ENCODE measurements around the gene RAD51B.

RAD51B gene

GRCh38 chr14:68518166-68518565, 698.6 kb downstream of the RAD51B start:
- ChIA-PET CTCF (no interaction called here), POLR2A (interaction anchor here (0.6 kb wide), 1 partner anchor 275 kb away, joined by 7 read pairs; the partner anchor contains the start of gene ZFP36L1)
- H3K36me3 ChIP-seq (ENCODE audit: control insufficient read depth in 2 of 2, insufficient read depth in 1 of 2, low read length in 2 of 2), result no peaks in the 10 kb centered on the region
- no peak overlapping the region for H3K27ac ChIP-seq (ENCODE audit: extremely low read depth, low read depth, low read length)
- TF ChIP-seq ZNF433 (tag by site-specific recombination; IDR thresholded peaks at IDR 0.05; ENCODE audit: low read depth) (no peak), ZNF530 (tag by site-specific recombination; IDR thresholded peaks at IDR 0.05; ENCODE audit: low read depth) (no peak), ZNF2 (tag by site-specific recombination; IDR thresholded peaks at IDR 0.05) (no peak)
- TF ChIP-seq, protein P1, sequence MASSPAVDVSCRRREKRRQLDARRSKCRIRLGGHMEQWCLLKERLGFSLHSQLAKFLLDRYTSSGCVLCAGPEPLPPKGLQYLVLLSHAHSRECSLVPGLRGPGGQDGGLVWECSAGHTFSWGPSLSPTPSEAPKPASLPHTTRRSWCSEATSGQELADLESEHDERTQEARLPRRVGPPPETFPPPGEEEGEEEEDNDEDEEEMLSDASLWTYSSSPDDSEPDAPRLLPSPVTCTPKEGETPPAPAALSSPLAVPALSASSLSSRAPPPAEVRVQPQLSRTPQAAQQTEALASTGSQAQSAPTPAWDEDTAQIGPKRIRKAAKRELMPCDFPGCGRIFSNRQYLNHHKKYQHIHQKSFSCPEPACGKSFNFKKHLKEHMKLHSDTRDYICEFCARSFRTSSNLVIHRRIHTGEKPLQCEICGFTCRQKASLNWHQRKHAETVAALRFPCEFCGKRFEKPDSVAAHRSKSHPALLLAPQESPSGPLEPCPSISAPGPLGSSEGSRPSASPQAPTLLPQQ (tag by site-specific recombination; IDR thresholded peaks at IDR 0.05), result no peak
- no peak overlapping the region for H3K4me3 ChIP-seq (ENCODE audit: low read depth, low read length)
- no peaks in the 10 kb centered on the region for H3K4me1 ChIP-seq (ENCODE audit: control insufficient read depth, insufficient read depth, low read length)
- no peaks in the 10 kb centered on the region for H3K9me3 ChIP-seq (ENCODE audit: control insufficient read depth, insufficient read depth, low read depth, low read length)

DNA sequence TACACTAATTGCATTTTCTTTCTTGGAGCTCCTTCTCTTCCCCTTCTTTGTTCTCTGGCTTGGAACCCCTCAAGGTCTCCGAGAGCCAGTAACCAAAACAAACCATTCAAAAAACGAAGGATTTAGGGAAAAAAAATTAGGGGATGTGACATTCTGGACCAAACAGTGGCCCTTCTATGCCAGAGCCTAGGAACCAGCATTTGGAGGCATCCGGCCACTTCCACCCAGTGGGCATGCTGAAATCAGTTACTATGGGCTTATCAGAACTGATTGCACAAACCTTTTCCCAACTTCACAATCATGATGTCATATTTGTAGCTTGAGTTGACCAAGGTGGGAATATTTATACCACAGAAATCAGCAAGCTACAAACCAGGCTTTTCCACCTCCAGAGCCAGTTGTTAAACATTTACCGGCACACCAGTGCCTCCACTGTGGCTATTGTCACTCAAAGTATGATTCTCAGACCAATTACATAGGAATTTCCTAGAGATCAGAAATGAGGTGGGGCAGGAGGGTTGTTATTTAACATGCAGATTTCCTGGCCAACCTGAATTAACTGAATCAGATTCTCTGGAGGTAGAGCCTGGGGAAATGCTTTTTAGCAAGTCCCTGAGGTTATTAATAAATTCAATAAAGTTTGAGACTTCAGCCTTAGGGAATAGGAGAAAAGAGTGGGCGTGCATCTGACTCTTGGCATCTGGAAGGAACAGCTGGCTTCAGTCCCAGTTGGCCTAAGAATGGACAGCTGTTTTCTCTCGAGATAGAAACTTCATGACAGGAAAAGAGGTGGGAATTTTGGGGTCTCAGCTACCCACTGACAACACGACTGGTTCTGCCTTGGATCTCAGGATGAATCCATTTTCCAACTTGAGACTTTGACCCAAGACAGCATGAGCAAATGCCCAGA, 699.4 kb downstream of the RAD51B start:
- TF ChIP-seq ZNF366 (tag by site-specific recombination; conservative IDR thresholded peaks at IDR 0.05), result no peak
- TF ChIP-seq ZBTB49 (tag by site-specific recombination; IDR thresholded peaks at IDR 0.05; ENCODE audit: low read depth), result no peak
- no peak for TF ChIP-seq MZF1 (tag by site-specific recombination; IDR thresholded peaks at IDR 0.05; ENCODE audit: borderline replicate concordance)
- TF ChIP-seq ZBTB8A (tag by site-specific recombination; IDR thresholded peaks at IDR 0.05), result no peak
- no peak for TF ChIP-seq ZNF112 (tag by site-specific recombination; IDR thresholded peaks at IDR 0.05)
- no peak for TF ChIP-seq ZNF510 (tag by site-specific recombination; IDR thresholded peaks at IDR 0.05; ENCODE audit: insufficient replicate concordance)
- TF ChIP-seq ZBTB17 (tag by site-specific recombination; IDR thresholded peaks at IDR 0.05), result no peak
- no peak for TF ChIP-seq ZEB2 (tag by site-specific recombination; IDR thresholded peaks at IDR 0.05)
- TF ChIP-seq ZNF121 (tag by site-specific recombination; IDR thresholded peaks at IDR 0.05), result no peak
- no peak for TF ChIP-seq ZSCAN23 (tag by site-specific recombination; IDR thresholded peaks at IDR 0.05)
- no peak for TF ChIP-seq IKZF3 (tag by site-specific recombination; IDR thresholded peaks at IDR 0.05)
- no peak for TF ChIP-seq ZNF561 (tag by site-specific recombination; IDR thresholded peaks at IDR 0.05; ENCODE audit: borderline replicate concordance)
- no peaks in the 10 kb centered on the region for H3K4me1 ChIP-seq (ENCODE audit: control insufficient read depth, insufficient read depth, low read length)
- ChIA-PET POLR2A (no interaction called here), CTCF (no interaction called here)
- H3K4me3 ChIP-seq (ENCODE audit: low read depth, low read length), result no peak overlapping the region
- no peaks in the 10 kb centered on the region for H3K9me3 ChIP-seq (ENCODE audit: control insufficient read depth, insufficient read depth, low read depth, low read length)
- no peak overlapping the region for H3K27ac ChIP-seq (ENCODE audit: extremely low read depth, low read depth, low read length)
- H3K36me3 ChIP-seq (ENCODE audit: control insufficient read depth in 2 of 2, insufficient read depth in 1 of 2, low read length in 2 of 2), result no peaks in the 10 kb centered on the region

GRCh38 chr14:68519671-68520187, 700.1 kb downstream of the RAD51B start:
- ChIA-PET CTCF (no interaction called here), POLR2A (no interaction called here)
- no peak overlapping the region for H3K4me3 ChIP-seq (ENCODE audit: low read depth, low read length)
- no peak overlapping the region for H3K27ac ChIP-seq (ENCODE audit: extremely low read depth, low read depth, low read length)
- no peaks in the 10 kb centered on the region for H3K36me3 ChIP-seq (ENCODE audit: control insufficient read depth in 2 of 2, insufficient read depth in 1 of 2, low read length in 2 of 2)
- no peaks in the 10 kb centered on the region for H3K4me1 ChIP-seq (ENCODE audit: control insufficient read depth, insufficient read depth, low read length)
- TF ChIP-seq, protein P2, sequence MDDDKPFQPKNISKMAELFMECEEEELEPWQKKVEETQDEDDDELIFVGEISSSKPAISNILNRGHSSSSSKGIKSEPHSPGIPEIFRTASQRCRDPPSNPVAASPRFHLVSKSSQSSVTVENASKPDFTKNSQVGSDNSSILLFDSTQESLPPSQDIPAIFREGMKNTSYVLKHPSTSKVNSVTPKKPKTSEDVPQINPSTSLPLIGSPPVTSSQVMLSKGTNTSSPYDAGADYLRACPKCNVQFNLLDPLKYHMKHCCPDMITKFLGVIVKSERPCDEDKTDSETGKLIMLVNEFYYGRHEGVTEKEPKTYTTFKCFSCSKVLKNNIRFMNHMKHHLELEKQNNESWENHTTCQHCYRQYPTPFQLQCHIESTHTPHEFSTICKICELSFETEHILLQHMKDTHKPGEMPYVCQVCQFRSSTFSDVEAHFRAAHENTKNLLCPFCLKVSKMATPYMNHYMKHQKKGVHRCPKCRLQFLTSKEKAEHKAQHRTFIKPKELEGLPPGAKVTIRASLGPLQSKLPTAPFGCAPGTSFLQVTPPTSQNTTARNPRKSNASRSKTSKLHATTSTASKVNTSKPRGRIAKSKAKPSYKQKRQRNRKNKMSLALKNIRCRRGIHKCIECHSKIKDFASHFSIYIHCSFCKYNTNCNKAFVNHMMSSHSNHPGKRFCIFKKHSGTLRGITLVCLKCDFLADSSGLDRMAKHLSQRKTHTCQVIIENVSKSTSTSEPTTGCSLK (tag by site-specific recombination; IDR thresholded peaks at IDR 0.05), result no peak
- TF ChIP-seq SETDB1 (IDR thresholded peaks at IDR 0.05; ENCODE audit: insufficient read length, low read length) (no peak), KLF10 (tag by site-specific recombination; IDR thresholded peaks at IDR 0.05) (no peak), IKZF3 (tag by site-specific recombination; IDR thresholded peaks at IDR 0.05) (no peak), ZSCAN23 (tag by site-specific recombination; IDR thresholded peaks at IDR 0.05) (no peak), ZNF354C (tag by site-specific recombination; IDR thresholded peaks at IDR 0.05; ENCODE audit: borderline replicate concordance, low read depth) (no peak), ZNF121 (tag by site-specific recombination; IDR thresholded peaks at IDR 0.05) (no peak), ZNF184 (tag by site-specific recombination; IDR thresholded peaks at IDR 0.05) (no peak)
- H3K9me3 ChIP-seq (ENCODE audit: control insufficient read depth, insufficient read depth, low read depth, low read length), result no peaks in the 10 kb centered on the region

Measured in HEK293 (cell line).